Measurements from ENCODE around the gene DCC. TPM values are rescaled to one million over a fixed set of nuclear protein-coding genes. Genes with fewer than 3 reads are reported as not detected.
A peak's percentile ranks its signal among the peaks of the same experiment; 100 is the strongest.

The DCC gene
- total and polyA plus RNA-seq, 2 of the 8 experiments (the other 6 are each of a cell fraction or from before 2014, with no cell fraction given) = 0.14 to 1.4 TPM

DNA sequence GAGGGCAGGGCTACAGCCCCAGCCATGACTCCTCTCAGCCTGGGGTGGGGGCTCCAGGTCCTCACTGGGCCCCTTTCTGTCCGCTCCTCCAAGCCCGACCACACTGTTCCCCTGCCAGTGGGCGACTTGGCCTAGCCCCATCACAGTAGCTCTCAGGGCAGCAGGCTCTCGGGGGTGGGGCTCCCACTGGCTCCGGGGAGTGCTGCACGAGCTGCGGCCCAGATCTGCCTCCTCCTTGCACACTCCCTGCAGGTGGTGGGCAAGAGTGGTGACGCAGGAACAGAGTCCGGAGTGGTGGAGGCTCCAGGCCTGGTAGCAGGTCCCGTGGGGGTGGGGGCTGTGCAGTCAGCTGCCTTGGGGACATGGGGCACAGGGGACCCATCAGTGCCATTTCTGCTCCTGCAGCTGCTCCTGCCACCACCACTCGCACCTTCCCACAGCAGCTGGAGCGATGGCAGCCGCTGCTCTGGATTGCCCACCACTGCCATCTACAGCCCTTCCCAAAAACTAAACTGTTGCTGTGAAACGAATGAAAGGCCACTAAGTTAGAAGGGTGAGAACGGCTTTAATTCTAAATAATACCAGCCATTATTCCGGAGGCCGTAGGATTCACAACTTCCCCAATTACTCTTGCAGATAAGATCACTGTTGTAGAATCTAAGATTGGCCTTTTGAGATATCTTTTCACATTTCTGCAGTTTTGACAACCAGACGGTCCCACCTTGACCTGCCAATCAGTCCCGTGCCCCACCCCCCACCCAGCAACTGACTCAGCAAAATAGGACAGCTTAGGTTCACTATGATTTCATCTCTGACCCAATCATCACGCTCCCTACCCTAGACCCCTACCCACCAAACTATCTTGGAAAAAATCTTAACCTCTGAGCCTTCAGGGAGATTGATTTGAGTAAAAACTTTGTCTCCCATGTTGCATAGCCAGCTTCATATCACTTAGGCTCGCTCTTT, 530.2 kb downstream of the DCC start (continued):
- peak; percentile 53 to 63 (median 56) for TF ChIP-seq CTCF (IDR thresholded peaks at IDR 0.05; ENCODE audit: control extremely low read depth in 1 of 3, insufficient read depth in 1 of 3, low read depth in 1 of 3, low read length in 3 of 3)
- no peak for TF ChIP-seq FOSL1 (IDR thresholded peaks at IDR 0.05; ENCODE audit: insufficient read depth, low read depth, low read length)
- peak; percentile 42; the same call in 1 of the 2 replicates for TF ChIP-seq YY1 (IDR thresholded peaks at IDR 0.05; ENCODE audit: low read depth, low read length)

Data from H1 (cell line).